Uterus (tissue), 4 donors: ENCODE results near the gene TRABD2B. TPM values are rescaled to one million over a fixed set of nuclear protein-coding genes. Genes with fewer than 3 reads are reported as not detected.

ENCODE experiments used
- DNase-seq, 2 donors: peaks; one replicate each; pipeline ENCODE4 v3.0.0-alpha.2; 2019 to 2020
- H3K27ac ChIP-seq, 2 donors: fragments of 200-600 bp; sonication (generic); 1 replicate in 1 of 2; 2 replicates in 1 of 2; pipeline ENCODE4 v1.5.1; 2016 to 2018
- H3K27me3 ChIP-seq, 2 donors: fragments of 200-600 bp; sonication (generic); one replicate each; pipeline ENCODE4 v1.5.1; 2018 to 2019; ENCODE audit warnings: control low read depth in 1 of 2
- H3K36me3 ChIP-seq, 2 donors: fragments of 200-600 bp; sonication (generic); one replicate each; pipeline ENCODE4 v1.5.1; 2019; ENCODE audit warnings: control low read depth in 1 of 2
- H3K4me1 ChIP-seq, 2 donors: fragments of 200-600 bp; sonication (generic); one replicate each; pipeline ENCODE4 v1.5.1; 2018 to 2019; ENCODE audit warnings: control low read depth in 1 of 2
- H3K4me3 ChIP-seq, 2 donors: fragments of 200-600 bp; sonication (generic); 1 replicate in 1 of 2; 2 replicates in 1 of 2; pipeline ENCODE4 v1.5.1; 2018 to 2019; ENCODE audit warnings: mild to moderate bottlenecking in 1 of 2
- H3K9me3 ChIP-seq, 2 donors: fragments of 200-600 bp; sonication (generic); one replicate each; pipeline ENCODE4 v1.5.1; 2019; ENCODE audit warnings: control low read depth in 1 of 2
- POLR2A ChIP-seq, 2 donors: fragments of 450-650 bp; IDR thresholded peaks; one replicate each; pipeline ENCODE4 v1.6.1; 2016; ENCODE audit warnings: antibody characterized with exemption in 2 of 2, mild to moderate bottlenecking in 1 of 2, moderate library complexity in 1 of 2
- intact Hi-C: fragments of 100-400 bp; cut with DNase I; formaldehyde crosslinking; loops from one replicate; pipeline ENCODE4 v1.15.1; 2023; ENCODE audit warnings: low total_unique reads
- total RNA-seq, 4 donors: library from RNA; depleted of rRNA in 3 of 4; stranded (reverse); fragments of >200 nt in 3 of 4; gene quantifications; one replicate each; pipeline versions ENCODE4 v1.1.0 to v1.2.4, GENCODE V29; 2014 to 2023
- TF ChIP-seq, protein P1 (sequence below), 4 experiments: fragments of 200-600 bp in 2 of 4; fragments of 450-650 bp in 2 of 4; sonication (generic) in 2 of 4; IDR thresholded peaks; one replicate each; pipeline ENCODE4 v1.5.1; 2016 to 2019; ENCODE audit warnings: antibody characterized with exemption in 4 of 4, mild to moderate bottlenecking in 2 of 4, moderate library complexity in 1 of 4
- donor health status: DM: yes; HTN: yes; CAD: no.

Gene TRABD2B
- total RNA-seq, 4 donors from 2014 or later: under 0.01 to 1.6 (median 1.0) TPM

DNA sequence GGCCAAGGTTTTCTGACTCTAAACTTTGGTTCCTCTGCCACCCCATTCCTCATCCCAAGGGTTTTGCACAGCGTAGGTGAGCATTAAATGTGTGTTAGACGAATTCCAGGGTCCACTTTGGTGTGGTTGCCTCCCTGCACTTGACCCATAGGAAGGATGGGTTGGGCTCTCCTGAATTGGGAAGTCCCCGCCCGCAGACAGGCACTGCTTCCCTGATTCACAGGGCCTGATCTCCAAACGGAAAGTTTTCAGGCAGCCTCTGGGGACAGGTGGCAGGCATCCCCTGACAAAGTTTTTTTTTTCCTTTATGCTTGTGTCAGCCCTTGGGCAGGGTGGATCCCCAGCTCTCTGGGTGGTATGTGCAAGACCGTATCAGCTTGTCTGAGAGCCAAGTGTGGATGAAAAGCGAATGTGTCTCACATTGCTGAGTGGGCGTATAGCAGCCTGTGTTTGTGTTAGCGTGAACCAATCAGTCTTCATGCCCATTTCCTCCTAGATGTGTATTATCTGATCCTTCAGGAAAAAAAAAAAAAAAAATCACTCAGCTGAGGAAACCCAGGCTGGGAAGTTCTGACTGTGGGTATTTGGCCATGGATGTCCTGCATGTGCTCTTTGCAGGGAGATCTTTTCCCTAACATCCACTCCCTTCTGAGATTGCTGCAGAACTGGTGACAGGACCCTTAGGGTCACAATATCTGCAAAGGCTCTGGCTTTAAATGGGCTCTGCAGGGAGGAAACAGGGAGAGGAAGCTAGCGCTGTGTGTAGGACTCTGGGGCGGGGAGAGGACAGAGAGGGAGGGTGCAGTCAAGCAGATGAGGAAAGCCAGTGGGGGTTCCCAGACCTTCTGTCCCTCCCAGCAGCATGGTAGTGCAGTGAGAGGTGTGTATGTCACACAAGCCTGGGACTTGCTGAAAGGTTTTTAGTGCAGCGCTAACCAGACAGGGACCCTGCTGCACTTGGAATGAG lies 42.2 kb upstream of the TRABD2B start:
- intact Hi-C loops: no loop called here
- H3K27ac ChIP-seq: no peak overlapping the region

DNA sequence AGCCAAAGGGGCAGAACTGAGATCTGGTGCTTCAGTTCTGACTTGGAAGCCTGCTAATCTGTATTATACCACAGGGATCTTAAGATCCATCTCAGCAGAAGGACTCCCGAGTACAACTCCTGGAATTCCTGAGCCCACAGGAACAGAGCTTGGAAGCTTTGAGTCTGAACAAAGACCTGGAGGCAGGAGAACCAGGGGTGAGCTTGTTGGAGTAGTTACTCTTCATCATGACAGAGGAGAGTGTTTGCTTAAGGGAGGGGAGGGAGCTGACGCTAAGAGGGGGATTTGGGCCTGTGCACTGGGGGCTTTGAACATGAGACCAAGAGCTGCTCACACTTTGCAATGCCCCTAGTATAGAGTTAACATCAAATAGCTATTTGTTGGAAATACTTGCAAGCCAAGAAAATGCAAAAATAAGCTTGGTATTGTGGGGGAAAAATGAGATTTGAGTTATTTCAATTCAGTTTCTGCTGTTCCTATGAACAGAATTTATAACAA lies 41.1 kb upstream of the TRABD2B start:
- no peak for TF ChIP-seq POLR2A (IDR thresholded peaks at IDR 0.05)
- TF ChIP-seq, protein P1, sequence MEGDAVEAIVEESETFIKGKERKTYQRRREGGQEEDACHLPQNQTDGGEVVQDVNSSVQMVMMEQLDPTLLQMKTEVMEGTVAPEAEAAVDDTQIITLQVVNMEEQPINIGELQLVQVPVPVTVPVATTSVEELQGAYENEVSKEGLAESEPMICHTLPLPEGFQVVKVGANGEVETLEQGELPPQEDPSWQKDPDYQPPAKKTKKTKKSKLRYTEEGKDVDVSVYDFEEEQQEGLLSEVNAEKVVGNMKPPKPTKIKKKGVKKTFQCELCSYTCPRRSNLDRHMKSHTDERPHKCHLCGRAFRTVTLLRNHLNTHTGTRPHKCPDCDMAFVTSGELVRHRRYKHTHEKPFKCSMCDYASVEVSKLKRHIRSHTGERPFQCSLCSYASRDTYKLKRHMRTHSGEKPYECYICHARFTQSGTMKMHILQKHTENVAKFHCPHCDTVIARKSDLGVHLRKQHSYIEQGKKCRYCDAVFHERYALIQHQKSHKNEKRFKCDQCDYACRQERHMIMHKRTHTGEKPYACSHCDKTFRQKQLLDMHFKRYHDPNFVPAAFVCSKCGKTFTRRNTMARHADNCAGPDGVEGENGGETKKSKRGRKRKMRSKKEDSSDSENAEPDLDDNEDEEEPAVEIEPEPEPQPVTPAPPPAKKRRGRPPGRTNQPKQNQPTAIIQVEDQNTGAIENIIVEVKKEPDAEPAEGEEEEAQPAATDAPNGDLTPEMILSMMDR (IDR thresholded peaks at IDR 0.05): no peak
- no peaks in the 10 kb centered on the region for H3K9me3 ChIP-seq
- DNase-seq: no peak
- H3K4me1 ChIP-seq: no peaks in the 10 kb centered on the region
- intact Hi-C loops: no loop called here
- no peaks in the 10 kb centered on the region for H3K27me3 ChIP-seq
- H3K36me3 ChIP-seq: no peaks in the 10 kb centered on the region
- no peak overlapping the region for H3K27ac ChIP-seq
- H3K4me3 ChIP-seq: no peak overlapping the region

More for the DNA sequence above, 42.2 kb upstream of the TRABD2B start:
- H3K4me1 ChIP-seq: no peaks in the 10 kb centered on the region
- H3K27me3 ChIP-seq: no peaks in the 10 kb centered on the region
- no peak overlapping the region for H3K4me3 ChIP-seq
- H3K9me3 ChIP-seq: no peaks in the 10 kb centered on the region
- no peak for DNase-seq
- H3K36me3 ChIP-seq: no peaks in the 10 kb centered on the region
- TF ChIP-seq POLR2A (IDR thresholded peaks at IDR 0.05): no peak
- TF ChIP-seq, protein P1 (IDR thresholded peaks at IDR 0.05): no peak

DNA sequence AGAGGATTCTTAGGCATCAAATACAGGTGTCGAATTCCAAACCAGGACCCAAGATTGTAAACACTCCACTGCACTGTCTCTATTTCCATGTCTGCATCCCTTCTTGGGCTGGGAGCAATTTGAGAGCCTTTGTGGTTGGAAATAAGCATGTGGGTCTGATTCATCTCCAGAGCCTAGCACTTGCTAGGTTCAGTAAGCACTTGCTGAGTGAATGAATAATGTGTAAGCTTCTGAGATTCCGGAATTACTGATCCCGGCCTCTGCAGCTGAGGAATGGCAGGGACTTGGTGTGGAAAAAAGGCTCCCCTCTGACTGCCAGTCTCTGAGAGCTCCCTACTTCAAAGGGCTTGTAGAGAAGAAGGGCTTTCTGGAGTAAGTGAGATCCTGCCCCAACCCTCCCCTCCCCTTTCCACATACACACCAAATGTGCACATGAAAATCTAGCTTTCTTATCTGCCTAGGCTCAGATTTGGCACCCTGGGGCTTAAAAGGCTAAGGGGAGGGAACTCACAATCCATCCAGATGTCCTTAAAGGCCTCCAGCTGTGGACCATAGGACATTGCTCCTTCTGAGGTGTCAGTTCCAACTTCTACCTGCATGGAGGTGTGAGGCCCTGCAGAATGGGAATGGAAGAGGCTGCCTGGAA lies 39.6 kb upstream of the TRABD2B start:
- Histone ChIP-seq H3K4me3 (no peak overlapping the region), H3K4me1 (no peaks in the 10 kb centered on the region), H3K9me3 (no peaks in the 10 kb centered on the region), H3K36me3 (no peaks in the 10 kb centered on the region), H3K27ac (no peak overlapping the region), H3K27me3 (no peaks in the 10 kb centered on the region)
- intact Hi-C loops: no loop called here
- DNase-seq: no peak
- TF ChIP-seq POLR2A (IDR thresholded peaks at IDR 0.05): no peak
- TF ChIP-seq, protein P1 (IDR thresholded peaks at IDR 0.05): no peak

DNA sequence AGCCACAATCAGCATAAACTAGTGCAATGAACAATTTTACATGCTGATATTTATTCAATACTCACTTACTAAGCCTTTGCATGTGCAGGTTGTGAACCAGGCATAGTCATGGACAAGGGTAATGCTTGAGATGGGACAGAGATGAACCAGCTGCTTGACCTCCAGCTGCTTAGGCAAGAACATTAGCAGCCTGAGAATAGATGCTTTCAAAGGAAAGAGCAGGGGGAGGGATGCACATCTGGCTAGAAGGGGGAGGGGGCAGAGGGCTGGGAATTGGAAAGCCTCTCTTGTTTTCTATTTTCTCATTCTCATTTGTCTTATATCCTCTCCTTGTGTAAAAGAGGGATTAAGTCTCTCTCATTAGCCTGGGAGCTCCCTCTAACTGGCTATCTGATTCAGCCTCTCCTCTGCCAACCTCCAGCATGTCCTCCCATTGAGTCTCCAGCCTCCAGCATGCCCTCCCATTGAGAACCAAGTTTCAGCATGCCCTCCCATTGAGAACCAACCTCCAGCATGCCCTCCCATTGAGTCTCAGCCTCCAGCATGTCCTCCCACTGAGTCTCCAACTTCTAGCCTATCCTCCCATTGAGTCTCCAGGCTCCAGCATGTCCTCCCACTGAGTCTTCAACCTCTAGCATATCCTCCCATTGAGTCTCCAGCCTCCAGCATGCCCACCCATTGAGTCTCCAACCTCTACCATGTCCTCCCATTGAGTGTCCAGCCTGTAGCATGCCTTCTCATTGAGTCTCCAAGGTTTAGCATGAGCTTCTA lies 38.4 kb upstream of the TRABD2B start:
- H3K27ac ChIP-seq: no peak overlapping the region
- H3K36me3 ChIP-seq: no peaks in the 10 kb centered on the region
- intact Hi-C loops: no loop called here
- no peaks in the 10 kb centered on the region for H3K9me3 ChIP-seq
- no peaks in the 10 kb centered on the region for H3K4me1 ChIP-seq
- H3K4me3 ChIP-seq: no peak overlapping the region
- H3K27me3 ChIP-seq: no peaks in the 10 kb centered on the region
- DNase-seq: no peak
- TF ChIP-seq, protein P1 (IDR thresholded peaks at IDR 0.05): no peak
- TF ChIP-seq POLR2A (IDR thresholded peaks at IDR 0.05): no peak
